Kasumi-1 (cell line): Measurements from ENCODE around the gene CCK.
A peak's percentile ranks its signal among the peaks of the same experiment; 100 is the strongest.

Source experiments
- DNase-seq, 2 experiments: peaks; one replicate each; lab custom pipeline; 2025; lab: John Stamatoyannopoulos, UW

The CCK gene

DNA sequence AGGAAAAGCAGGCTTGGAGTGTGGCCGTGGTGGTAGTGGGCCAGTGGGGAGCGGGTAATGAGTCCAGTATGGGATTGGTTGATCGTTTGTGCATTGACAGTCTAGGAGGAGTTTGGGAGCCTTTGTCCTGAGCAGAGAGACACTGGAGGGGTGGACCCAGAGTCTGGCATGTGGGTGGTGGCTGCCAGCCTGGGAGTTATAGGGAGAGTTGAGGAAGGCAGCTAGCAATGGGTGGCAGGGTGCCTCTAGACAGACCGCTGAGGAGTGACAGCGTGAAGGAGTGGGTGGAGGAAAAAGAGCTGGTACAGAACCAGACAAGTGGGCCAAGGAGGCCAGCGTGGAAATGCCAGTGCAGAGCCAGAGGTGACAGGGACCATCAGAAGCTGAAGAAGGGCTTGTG lies 1.9 kb upstream of the CCK start:
- no peak for DNase-seq

GRCh38 chr3:42265059-42265991 lies 660 bp downstream of the CCK start:
- no peak for DNase-seq

- DNase-seq, result no peak
Observed at GRCh38 chr3:42264399-42265058, 1.5 kb downstream of the CCK start.

- no peak for DNase-seq
Observed at GRCh38 chr3:42263354-42264346, 2.3 kb downstream of the CCK start.

- DNase-seq, result no peak
Observed at GRCh38 chr3:42262525-42262924, 3.5 kb downstream of the CCK start.

DNA sequence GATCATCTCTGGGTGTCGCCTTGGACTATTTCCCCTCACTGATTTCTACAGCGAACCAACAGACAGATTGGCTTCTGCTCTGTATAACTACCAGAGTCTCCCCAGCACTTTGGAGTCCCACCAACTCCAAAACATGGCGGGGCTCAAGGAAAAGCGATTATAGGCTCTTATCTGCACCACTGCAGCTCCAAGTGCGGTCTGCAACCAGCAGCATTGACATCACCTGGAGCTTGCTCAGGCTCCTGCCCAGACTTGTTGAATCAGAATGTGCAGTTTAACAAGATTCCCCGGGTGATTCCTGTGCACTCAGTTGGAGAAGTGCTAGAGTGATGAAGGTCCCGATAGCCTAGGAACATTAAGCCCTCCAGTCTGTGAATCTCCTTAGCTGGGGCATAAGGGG lies 9.0 kb downstream of the CCK start:
- DNase-seq, result no peak

GRCh38 chr3:42256135-42256819 lies 9.7 kb downstream of the CCK start:
- no peak for DNase-seq

DNA sequence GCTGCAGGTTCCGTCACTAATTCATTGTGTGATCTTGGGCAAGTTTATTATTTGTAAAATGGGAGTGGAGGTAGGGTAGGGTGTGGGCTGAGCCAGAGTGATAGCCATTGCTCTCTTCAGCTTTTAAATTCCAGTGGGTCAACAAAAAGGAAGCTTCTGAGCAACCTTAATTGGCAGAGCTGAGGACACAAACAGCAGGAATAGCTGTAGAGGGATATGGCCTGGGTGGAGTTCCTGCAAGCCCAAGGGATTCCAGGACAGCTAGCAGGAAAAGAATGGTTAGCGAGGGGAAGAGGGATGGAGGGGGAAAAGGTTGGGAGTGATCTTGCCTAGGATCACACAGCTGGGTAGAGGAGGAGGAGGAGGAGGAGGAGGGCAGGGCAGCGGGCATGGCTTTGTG lies 11.4 kb downstream of the CCK start:
- DNase-seq, result no peak

DNA sequence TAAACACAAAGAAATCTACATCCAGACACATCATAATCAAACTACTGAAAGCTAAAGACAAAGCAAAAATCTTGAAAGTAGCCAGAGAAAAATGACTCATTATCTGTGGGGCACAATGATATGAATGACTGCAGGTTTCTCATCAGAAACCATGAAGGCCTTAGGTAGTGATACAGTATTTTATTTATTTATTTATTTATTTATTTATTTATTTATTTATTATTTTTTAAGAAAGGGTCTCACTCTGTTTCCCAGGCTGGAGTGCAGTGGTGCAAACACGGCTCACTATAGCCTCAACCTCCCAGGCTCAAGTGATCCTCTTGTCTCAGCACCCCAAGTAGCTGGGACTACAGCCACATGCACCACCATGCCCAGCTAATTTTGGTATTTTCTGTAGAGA lies 15.2 kb downstream of the CCK start:
- no peak for DNase-seq

DNA sequence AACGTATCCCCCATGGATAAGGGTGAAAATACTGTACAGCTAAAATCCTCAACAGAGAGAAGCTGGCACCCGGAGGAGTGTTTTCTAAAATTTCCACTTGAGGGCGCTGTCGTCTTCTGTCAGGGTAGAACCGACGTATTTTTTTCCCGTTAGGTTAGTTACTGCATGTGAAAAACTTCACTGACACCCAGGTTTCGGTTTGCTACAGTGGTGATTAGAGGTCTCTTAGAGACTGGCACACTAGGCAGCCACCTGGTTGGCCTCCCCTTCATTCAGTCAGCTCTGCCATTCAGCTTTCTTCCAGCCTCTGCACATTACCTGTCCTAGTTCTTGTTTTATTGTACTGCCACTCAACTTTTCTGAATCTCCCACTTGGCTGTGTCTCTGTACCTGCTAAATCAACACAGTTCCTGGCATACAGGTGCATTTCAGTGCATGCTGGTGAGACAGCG lies 18.4 kb downstream of the CCK start:
- DNase-seq, result peak; percentile 79 to 90

GRCh38 chr3:42246091-42246490 lies 19.9 kb downstream of the CCK start:
- DNase-seq, result no peak

- DNase-seq, result no peak
Observed at GRCh38 chr3:42236611-42237010, 29.4 kb downstream of the CCK start.

- DNase-seq, result no peak
Observed at GRCh38 chr3:42235532-42235931, 30.5 kb downstream of the CCK start.

- no peak for DNase-seq
Observed at GRCh38 chr3:42230860-42231259, 35.1 kb downstream of the CCK start.

DNA sequence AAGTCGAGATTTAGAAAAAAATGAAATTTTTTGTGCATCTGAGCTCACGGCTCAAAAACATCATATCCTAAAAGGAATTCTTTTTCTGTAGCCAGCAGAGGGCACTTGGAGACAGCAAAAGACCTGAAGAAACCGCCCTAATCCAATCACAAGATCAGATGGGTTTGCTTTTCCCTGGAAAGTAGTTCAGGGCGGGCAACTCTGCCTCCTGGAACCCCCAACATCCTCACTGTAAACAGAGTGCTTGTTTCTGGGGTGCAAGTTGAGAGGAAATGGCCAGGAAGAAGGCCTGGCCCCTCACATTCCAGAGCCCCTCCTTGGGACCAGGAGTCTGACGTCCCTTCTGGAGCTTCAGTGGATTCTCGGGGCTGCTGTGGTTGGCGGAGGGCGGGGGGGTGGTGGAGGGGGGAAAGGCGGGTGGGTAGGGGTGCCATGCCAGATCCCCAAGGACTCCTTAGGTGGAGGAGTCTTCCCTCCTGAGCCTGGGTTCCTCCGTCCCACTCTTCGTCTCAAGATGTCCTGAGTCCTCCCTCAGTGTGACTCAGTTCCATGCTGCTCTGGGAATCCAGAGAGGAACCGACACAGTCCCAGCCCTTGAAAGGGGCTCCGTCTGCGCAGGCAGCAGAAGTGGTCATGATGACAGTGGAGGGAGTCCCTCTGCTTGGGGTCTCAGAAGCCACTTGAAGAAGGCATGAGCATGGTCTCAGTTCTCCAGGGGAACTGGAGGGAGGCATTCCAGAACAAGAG lies 35.9 kb downstream of the CCK start:
- peak; percentile 69 to 77 for DNase-seq

- DNase-seq, result no peak
Observed at GRCh38 chr3:42229266-42229941, 36.6 kb downstream of the CCK start.

DNA sequence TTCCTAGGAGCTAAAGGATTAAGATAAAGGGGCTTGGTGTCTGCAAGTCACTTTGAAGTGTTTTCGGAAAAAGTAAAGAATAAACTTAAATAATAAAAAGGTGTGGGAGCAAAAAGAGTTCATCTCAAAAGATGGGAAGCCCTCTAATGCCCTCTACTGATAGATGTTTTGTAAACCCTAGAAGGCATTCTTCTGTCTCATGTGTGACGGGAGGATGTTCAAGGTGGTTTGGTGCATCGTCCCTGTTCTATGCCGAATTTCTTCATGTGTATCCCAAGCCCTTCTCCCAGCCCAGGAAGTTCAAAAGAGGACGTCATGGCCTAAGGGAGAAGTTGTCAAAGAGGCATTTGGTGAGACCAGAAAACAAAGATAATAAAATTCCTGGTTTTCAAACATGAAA lies 37.2 kb downstream of the CCK start:
- peak; percentile 35 to 73 for DNase-seq

DNA sequence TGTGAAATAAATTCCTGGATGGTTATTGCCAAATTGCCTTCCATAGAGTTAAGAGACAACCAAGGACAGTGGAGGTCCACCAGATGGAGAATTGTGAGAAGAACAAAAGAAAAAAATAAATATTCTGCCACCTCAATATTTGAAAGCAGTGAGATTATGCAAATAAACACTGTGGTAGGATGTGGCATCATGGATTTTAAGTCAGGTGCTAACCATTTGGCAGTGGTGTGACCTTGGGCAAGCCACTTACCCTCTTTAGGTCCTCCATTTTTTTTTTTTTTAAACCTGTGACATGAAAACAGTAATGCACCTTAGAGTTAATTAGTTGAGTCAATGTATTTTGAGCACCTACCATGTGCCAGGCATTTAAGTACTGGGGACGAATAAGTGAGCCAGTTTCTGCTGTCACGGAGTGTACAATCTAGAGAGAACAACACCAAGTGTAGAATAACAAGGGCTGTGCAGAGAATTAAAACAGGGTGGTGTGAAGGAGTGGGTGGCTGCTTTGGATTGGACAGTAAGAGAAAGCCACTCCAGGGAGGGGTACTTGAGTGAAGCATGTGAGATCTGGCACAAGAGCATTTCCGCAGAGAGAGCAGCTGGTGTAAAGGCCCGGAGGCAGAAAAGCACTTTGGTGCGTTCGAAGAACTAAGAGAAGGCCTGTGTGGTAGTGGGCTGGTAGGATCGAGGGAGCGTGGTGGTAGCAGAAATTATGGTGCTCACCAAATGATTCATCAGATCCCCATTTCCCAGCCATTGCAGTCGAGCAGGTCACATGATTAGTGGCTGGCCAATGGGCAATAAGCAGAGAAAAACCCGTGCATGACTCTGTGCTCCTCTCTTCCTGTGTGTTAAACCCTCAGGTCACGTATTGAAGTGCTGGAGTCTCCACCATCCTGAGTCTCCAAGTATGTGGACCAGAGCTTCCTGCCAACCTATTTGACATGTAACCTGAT lies 39.2 kb downstream of the CCK start:
- DNase-seq, result no peak
